Endodermal cell (in vitro differentiated cells): ENCODE results near the gene RANGRF. TPM values are rescaled to one million over a fixed set of nuclear protein-coding genes. Genes with fewer than 3 reads are reported as not detected.
A peak's percentile ranks its signal among the peaks of the same experiment; 100 is the strongest.

Experiments
- DNase-seq: peaks from one replicate; pipeline ENCODE4 v3.0.0-alpha.2; 2017
- H3K27ac ChIP-seq: 2 replicates; pipeline ENCODE4 v1.5.1; 2013; ENCODE audit warnings: mild to moderate bottlenecking, low read depth, low read length, moderate library complexity
- H3K27me3 ChIP-seq: 2 replicates; pipeline ENCODE4 v1.6.1; 2013; ENCODE audit warnings: mild to moderate bottlenecking, low read length, moderate library complexity; ENCODE audit not compliant: insufficient read depth, control insufficient read depth, poor library complexity, severe bottlenecking
- H3K36me3 ChIP-seq: 2 replicates; pipeline ENCODE4 v1.7.0; 2013; ENCODE audit warnings: mild to moderate bottlenecking, low read length, moderate library complexity; ENCODE audit not compliant: control insufficient read depth, insufficient read depth
- H3K4me1 ChIP-seq: one replicate; pipeline ENCODE4 v1.7.0; 2013; ENCODE audit warnings: low read length; ENCODE audit not compliant: control insufficient read depth, insufficient read depth
- H3K4me3 ChIP-seq: 2 replicates; pipeline ENCODE4 v1.5.1; 2013; ENCODE audit warnings: mild to moderate bottlenecking, low read length, moderate library complexity
- H3K9ac ChIP-seq: 2 replicates; pipeline ENCODE4 v1.6.1; 2013; ENCODE audit warnings: mild to moderate bottlenecking, low read length, moderate library complexity; ENCODE audit not compliant: poor library complexity, severe bottlenecking; ENCODE audit errors: extremely low read depth
- H3K9me3 ChIP-seq: 2 replicates; pipeline ENCODE4 v1.6.1; 2013; ENCODE audit warnings: mild to moderate bottlenecking, low read length, moderate library complexity; ENCODE audit not compliant: control insufficient read depth
- H3K27ac Mint-ChIP-seq: 2 replicates; pipeline ENCODE4 v1.8.0; 2020; ENCODE audit warnings: mixed read lengths
- H3K27me3 Mint-ChIP-seq: 2 replicates; pipeline ENCODE4 v1.8.0; 2021; ENCODE audit warnings: mild to moderate bottlenecking, mixed read lengths; ENCODE audit not compliant: insufficient read depth
- H3K36me3 Mint-ChIP-seq: 2 replicates; pipeline ENCODE4 v1.8.0; 2020; ENCODE audit warnings: low read depth, mixed read lengths
- H3K4me1 Mint-ChIP-seq: 2 replicates; pipeline ENCODE4 v1.8.0; 2020; ENCODE audit warnings: mixed read lengths
- H3K4me3 Mint-ChIP-seq: 2 replicates; pipeline ENCODE4 v1.8.0; 2020; ENCODE audit warnings: mild to moderate bottlenecking, moderate library complexity, mixed read lengths
- H3K9me3 Mint-ChIP-seq: 2 replicates; pipeline ENCODE4 v1.8.0; 2020; ENCODE audit warnings: mild to moderate bottlenecking, mixed read lengths
- CTCF ChIP-seq: fragments of 200-600 bp; sonication (generic); conservative IDR thresholded peaks from 2 replicates; pipeline ENCODE4 v1.5.0; 2021; ENCODE audit warnings: antibody characterized with exemption, mild to moderate bottlenecking
- WGBS, 2 experiments: methylation state at CpG; one replicate each; pipeline versions ENCODE4 v1.1.5 to v1.1.7; 2013; ENCODE audit warnings: missing lambda C conversion rate in 2 of 2, mixed read lengths in 1 of 2; ENCODE audit not compliant: insufficient coverage in 1 of 2, insufficient read length in 1 of 2; 5-methylcytosine and 5-hydroxymethylcytosine counted together
- total RNA-seq, 2 donors: library from RNA; stranded (reverse); fragmentation: NEBNext Ultra II Directional in 1 of 2; extraction: Animal tissue kit (Norgen Biotek cat#: 25700) in 1 of 2; gene quantifications; 2 replicates in 1 of 2; 3 replicates in 1 of 2; pipeline ENCODE4 v1.2.1, GENCODE V29; 2021

RANGRF gene
- total RNA-seq, 2 donors from 2014 or later, result 34.0 to 36.3 TPM

- Mint-ChIP-seq H3K27me3 (no peaks in the 10 kb centered on the region), H3K27ac (no peak overlapping the region), H3K4me3 (no peak overlapping the region), H3K36me3 (peaks cover 42% of the 10 kb centered on the region), H3K4me1 (no peaks in the 10 kb centered on the region), H3K9me3 (no peaks in the 10 kb centered on the region)
- no peak for DNase-seq
- Histone ChIP-seq H3K27me3 (no peaks in the 10 kb centered on the region), H3K36me3 (peaks cover 20% of the 10 kb centered on the region), H3K4me1 (no peaks in the 10 kb centered on the region), H3K4me3 (no peak overlapping the region), H3K9me3 (no peaks in the 10 kb centered on the region), H3K27ac (no peak overlapping the region), H3K9ac (no peak overlapping the region)
- 93 to 99% methylated on average over 3 to 4 of the region's 4 CpGs for WGBS, 2 experiments
- no peak for TF ChIP-seq CTCF
These were observed 14.5 kb upstream of the RANGRF start for GRCh38 chr17:8273884-8274444.

GRCh38 chr17:8274816-8275215 lies 13.7 kb upstream of the RANGRF start:
- TF ChIP-seq CTCF, result no peak
- Histone ChIP-seq H3K9me3 (no peaks in the 10 kb centered on the region), H3K9ac (no peak overlapping the region), H3K4me1 (no peaks in the 10 kb centered on the region), H3K27me3 (no peaks in the 10 kb centered on the region), H3K36me3 (peaks cover 15% of the 10 kb centered on the region), H3K27ac (no peak overlapping the region), H3K4me3 (no peak overlapping the region)
- Mint-ChIP-seq H3K36me3 (peaks cover 34% of the 10 kb centered on the region), H3K27ac (no peak overlapping the region), H3K27me3 (no peaks in the 10 kb centered on the region), H3K9me3 (no peaks in the 10 kb centered on the region), H3K4me1 (no peaks in the 10 kb centered on the region), H3K4me3 (no peak overlapping the region)
- DNase-seq, result no peak
- WGBS, 2 experiments, result 73 to 94% methylated on average over 3 to 4 of the region's 5 CpGs

GRCh38 chr17:8275421-8276290 lies 12.8 kb upstream of the RANGRF start:
- peak; percentile 54 for DNase-seq
- no peak for TF ChIP-seq CTCF
- no peak overlapping the region for H3K9ac ChIP-seq
- no peaks in the 10 kb centered on the region for H3K27me3 ChIP-seq
- Mint-ChIP-seq H3K27me3 (no peaks in the 10 kb centered on the region), H3K27ac (no peak overlapping the region), H3K4me3 (no peak overlapping the region), H3K36me3 (peaks cover 25% of the 10 kb centered on the region), H3K4me1 (no peaks in the 10 kb centered on the region), H3K9me3 (no peaks in the 10 kb centered on the region)
- 89 to 94% methylated on average over 7 to 9 of the region's 9 CpGs for WGBS, 2 experiments
- H3K36me3 ChIP-seq, result peaks cover 9% of the 10 kb centered on the region
- H3K4me1 ChIP-seq, result no peaks in the 10 kb centered on the region
- no peak overlapping the region for H3K27ac ChIP-seq
- H3K9me3 ChIP-seq, result no peaks in the 10 kb centered on the region
- no peak overlapping the region for H3K4me3 ChIP-seq
